ENCODE data around the gene TPD52L2. TPM values are rescaled to one million over a fixed set of nuclear protein-coding genes. Genes with fewer than 3 reads are reported as not detected.

TPD52L2 gene
- polyA plus RNA-seq, 2 of the 4 experiments (the other 2 are of a cell fraction): 86.3 to 99.0 TPM

DNA sequence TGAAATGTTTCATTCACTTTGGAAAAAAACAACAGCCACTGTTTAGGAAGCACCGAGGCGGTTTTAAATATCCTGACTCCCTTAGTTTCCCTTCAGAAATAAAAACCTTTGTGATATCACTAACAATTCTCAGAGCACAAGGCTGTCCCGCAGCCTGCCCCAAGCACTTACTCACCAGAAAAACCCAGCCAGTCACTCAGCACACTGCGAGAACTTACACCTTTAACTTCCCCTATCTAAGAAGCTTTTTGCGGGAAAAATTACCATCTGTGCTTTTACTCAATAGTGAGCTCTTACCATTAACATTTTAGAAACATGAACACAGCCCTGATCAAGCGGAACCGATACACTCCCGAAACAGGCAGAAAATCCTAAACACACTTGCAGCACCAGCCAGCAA, 43.3 kb upstream of the TPD52L2 start (continued):
- TF ChIP-seq POLR2AphosphoS2 (conservative IDR thresholded peaks at IDR 0.05; ENCODE audit: low read length) (no peak), FOSB (CRISPR knock-in tag; IDR thresholded peaks at IDR 0.05) (no peak)
- TF ChIP-seq, protein P1, sequence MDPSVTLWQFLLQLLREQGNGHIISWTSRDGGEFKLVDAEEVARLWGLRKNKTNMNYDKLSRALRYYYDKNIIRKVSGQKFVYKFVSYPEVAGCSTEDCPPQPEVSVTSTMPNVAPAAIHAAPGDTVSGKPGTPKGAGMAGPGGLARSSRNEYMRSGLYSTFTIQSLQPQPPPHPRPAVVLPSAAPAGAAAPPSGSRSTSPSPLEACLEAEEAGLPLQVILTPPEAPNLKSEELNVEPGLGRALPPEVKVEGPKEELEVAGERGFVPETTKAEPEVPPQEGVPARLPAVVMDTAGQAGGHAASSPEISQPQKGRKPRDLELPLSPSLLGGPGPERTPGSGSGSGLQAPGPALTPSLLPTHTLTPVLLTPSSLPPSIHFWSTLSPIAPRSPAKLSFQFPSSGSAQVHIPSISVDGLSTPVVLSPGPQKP (IDR thresholded peaks at IDR 0.05; ENCODE audit: low read depth, low read length): no peak

DNA sequence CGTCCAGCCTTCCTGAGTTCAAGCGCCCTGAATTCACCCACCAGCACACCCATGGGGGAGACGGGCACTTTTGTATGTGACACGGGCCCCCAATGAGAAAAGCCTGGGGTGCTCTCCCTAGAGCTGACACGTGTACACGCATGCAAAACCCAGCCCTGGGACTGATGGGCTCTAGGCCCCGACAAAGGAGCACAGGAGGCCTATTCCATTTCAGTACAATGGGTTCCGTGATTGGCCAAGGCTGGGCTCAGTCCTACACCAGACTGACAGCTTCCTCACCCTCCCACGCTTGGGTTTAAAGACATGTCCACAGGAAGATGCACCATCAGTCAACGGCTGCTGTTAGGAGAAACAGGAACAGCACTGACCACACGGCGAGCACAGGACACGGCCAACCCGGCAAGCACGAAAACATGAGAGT, 42.8 kb upstream of the TPD52L2 start:
- POLR2A ChIA-PET: no interaction called here
- H3K4me3 ChIP-seq: no peak overlapping the region
- ATAC-seq (peak in 1 of 2 experiments; percentile 26; a peak in 1 of 6 replicates), DNase-seq (ENCODE audit: low read depth in 1 of 2, low spot score in 1 of 2) (no peak), FAIRE-seq (no peak)
- 75% methylated on average over 15 of the region's 15 CpGs for WGBS (ENCODE audit: missing lambda C conversion rate)
- H3K4me1 ChIP-seq: 0 out of 3 replicates have a peak, but pooled peaks cover 5% of the 10 kb centered on the region
- CTCF ChIA-PET: interaction anchor here (0.6 to 3.2 kb wide), 3 partner anchors 13 to 42 kb away, joined by 3 to 10 read pairs (median 3); no protein-coding TSS in a partner anchor
- no peaks in the 10 kb centered on the region for H3K9me3 ChIP-seq
- H3K4me2 ChIP-seq: no peak overlapping the region
- TF ChIP-seq, protein P2, sequence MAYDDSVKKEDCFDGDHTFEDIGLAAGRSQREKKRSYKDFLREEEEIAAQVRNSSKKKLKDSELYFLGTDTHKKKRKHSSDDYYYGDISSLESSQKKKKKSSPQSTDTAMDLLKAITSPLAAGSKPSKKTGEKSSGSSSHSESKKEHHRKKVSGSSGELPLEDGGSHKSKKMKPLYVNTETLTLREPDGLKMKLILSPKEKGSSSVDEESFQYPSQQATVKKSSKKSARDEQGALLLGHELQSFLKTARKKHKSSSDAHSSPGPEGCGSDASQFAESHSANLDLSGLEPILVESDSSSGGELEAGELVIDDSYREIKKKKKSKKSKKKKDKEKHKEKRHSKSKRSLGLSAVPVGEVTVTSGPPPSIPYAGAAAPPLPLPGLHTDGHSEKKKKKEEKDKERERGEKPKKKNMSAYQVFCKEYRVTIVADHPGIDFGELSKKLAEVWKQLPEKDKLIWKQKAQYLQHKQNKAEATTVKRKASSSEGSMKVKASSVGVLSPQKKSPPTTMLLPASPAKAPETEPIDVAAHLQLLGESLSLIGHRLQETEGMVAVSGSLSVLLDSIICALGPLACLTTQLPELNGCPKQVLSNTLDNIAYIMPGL (CRISPR knock-in tag; IDR thresholded peaks at IDR 0.05; ENCODE audit: borderline replicate concordance): no peak
- TF ChIP-seq, protein P3, sequence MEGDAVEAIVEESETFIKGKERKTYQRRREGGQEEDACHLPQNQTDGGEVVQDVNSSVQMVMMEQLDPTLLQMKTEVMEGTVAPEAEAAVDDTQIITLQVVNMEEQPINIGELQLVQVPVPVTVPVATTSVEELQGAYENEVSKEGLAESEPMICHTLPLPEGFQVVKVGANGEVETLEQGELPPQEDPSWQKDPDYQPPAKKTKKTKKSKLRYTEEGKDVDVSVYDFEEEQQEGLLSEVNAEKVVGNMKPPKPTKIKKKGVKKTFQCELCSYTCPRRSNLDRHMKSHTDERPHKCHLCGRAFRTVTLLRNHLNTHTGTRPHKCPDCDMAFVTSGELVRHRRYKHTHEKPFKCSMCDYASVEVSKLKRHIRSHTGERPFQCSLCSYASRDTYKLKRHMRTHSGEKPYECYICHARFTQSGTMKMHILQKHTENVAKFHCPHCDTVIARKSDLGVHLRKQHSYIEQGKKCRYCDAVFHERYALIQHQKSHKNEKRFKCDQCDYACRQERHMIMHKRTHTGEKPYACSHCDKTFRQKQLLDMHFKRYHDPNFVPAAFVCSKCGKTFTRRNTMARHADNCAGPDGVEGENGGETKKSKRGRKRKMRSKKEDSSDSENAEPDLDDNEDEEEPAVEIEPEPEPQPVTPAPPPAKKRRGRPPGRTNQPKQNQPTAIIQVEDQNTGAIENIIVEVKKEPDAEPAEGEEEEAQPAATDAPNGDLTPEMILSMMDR (IDR thresholded peaks at IDR 0.05): no peak
- TF ChIP-seq MAFK (IDR thresholded peaks at IDR 0.05; ENCODE audit: partially characterized antibody) (no peak), EP300 (IDR thresholded peaks at IDR 0.05) (no peak), HDAC2 (IDR thresholded peaks at IDR 0.05) (no peak), KDM1A (IDR thresholded peaks at IDR 0.05; ENCODE audit: low read depth) (no peak), FOXS1 (CRISPR knock-in tag; IDR thresholded peaks at IDR 0.05) (no peak), SMC3 (IDR thresholded peaks at IDR 0.05) (no peak), HOXB13 (CRISPR knock-in tag; IDR thresholded peaks at IDR 0.05; ENCODE audit: low read depth) (no peak), ZNF302 (CRISPR knock-in tag; IDR thresholded peaks at IDR 0.05) (no peak), JUNB (IDR thresholded peaks at IDR 0.05) (no peak)
- TF ChIP-seq, protein P1 (IDR thresholded peaks at IDR 0.05; ENCODE audit: low read depth, low read length): no peak
- no peak overlapping the region for H3K27ac ChIP-seq

DNA sequence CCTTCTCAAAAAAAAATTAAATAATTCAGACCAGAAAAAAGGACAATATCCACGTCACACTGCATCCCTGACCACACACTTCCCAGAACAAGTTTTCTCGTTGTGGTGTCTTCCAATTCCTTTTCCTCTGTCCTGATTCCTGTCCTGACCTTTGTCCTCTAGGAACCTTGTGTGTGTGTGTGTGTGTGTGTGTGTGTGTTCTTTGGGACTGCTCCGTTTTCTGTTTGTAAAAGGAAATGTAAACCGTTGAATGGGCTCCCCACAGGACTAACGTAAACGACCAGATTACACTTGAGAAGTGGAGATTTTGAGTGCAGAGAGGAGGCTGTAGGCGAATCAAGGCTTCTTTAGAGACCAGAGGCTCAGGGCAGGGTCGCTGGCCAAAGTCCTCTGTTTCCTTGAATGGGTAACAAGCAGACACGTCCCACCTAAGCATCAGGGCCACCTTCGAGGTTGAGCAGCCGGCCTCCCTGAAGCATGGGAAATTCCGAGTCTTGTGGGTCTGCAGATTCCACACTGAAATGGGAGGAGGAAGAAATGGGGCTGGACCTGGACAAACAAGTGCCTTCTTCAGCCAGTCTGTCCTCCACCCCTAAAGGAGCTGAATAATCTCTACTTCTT, 41.3 kb upstream of the TPD52L2 start:
- Histone ChIP-seq H3K4me2 (no peak overlapping the region), H3K27ac (no peak overlapping the region), H3K4me3 (no peak overlapping the region), H3K9me3 (no peaks in the 10 kb centered on the region), H3K4me1 (0 out of 3 replicates have a peak, but pooled peaks cover 5% of the 10 kb centered on the region)
- ATAC-seq: no peak
- FAIRE-seq: no peak
- CTCF ChIA-PET: interaction anchor here (0.8 to 3.2 kb wide), 2 partner anchors 11 to 38 kb away, joined by 3 to 10 read pairs; no protein-coding TSS in a partner anchor
- POLR2A ChIA-PET: no interaction called here
- 47% methylated on average over 12 of the region's 12 CpGs for WGBS (ENCODE audit: missing lambda C conversion rate)
- TF ChIP-seq JUN (IDR thresholded peaks at IDR 0.05) (no peak), FOSB (CRISPR knock-in tag; IDR thresholded peaks at IDR 0.05) (no peak), RARB (CRISPR knock-in tag; IDR thresholded peaks at IDR 0.05) (no peak), RAD21 (conservative IDR thresholded peaks at IDR 0.05 in 1 of 2, IDR thresholded peaks at IDR 0.05 in 1 of 2) (no peak), TP53 (CRISPR knock-in tag; IDR thresholded peaks at IDR 0.05) (no peak), TFCP2L1 (CRISPR knock-in tag; IDR thresholded peaks at IDR 0.05) (no peak), PHF8 (IDR thresholded peaks at IDR 0.05; ENCODE audit: borderline replicate concordance, low read depth) (no peak), MAZ (IDR thresholded peaks at IDR 0.05; ENCODE audit: borderline replicate concordance, low read depth, low read length) (no peak), CBX8 (IDR thresholded peaks at IDR 0.05) (no peak), FOXS1 (CRISPR knock-in tag; IDR thresholded peaks at IDR 0.05) (no peak), NFE2L2 (conservative IDR thresholded peaks at IDR 0.05; ENCODE audit: low read length) (no peak), NPAS2 (CRISPR knock-in tag; IDR thresholded peaks at IDR 0.05; ENCODE audit: borderline replicate concordance) (no peak), EP300 (IDR thresholded peaks at IDR 0.05) (no peak), EHMT2 (IDR thresholded peaks at IDR 0.05; ENCODE audit: low read depth) (no peak), ZNF302 (CRISPR knock-in tag; IDR thresholded peaks at IDR 0.05) (no peak), CBX2 (IDR thresholded peaks at IDR 0.05; ENCODE audit: borderline replicate concordance, low read depth) (no peak), FOSL2 (IDR thresholded peaks at IDR 0.05) (no peak), FOSL2 (CRISPR knock-in tag; IDR thresholded peaks at IDR 0.05) (no peak)
- TF ChIP-seq, protein P4, sequence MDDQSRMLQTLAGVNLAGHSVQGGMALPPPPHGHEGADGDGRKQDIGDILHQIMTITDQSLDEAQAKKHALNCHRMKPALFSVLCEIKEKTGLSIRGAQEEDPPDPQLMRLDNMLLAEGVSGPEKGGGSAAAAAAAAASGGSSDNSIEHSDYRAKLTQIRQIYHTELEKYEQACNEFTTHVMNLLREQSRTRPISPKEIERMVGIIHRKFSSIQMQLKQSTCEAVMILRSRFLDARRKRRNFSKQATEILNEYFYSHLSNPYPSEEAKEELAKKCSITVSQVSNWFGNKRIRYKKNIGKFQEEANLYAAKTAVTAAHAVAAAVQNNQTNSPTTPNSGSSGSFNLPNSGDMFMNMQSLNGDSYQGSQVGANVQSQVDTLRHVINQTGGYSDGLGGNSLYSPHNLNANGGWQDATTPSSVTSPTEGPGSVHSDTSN (IDR thresholded peaks at IDR 0.05): no peak
- no peak for DNase-seq (ENCODE audit: low read depth in 1 of 2, low spot score in 1 of 2)

Measured in A549 (cell line).